ENCODE data around the gene RANBP9. TPM values are rescaled to one million over a fixed set of nuclear protein-coding genes. Genes with fewer than 3 reads are reported as not detected.

RANBP9 gene
- total and polyA plus RNA-seq, 2 experiments from 2014 or later, result 32.3 to 42.4 TPM

GRCh38 chr6:13729891-13730290 lies 18.3 kb upstream of the RANBP9 start:
- Histone ChIP-seq H3K36me3 (no peaks in the 10 kb centered on the region), H3K4me3 (no peak overlapping the region), H3K27ac (no peak overlapping the region), H3K4me1 (ENCODE audit: low read depth) (no peaks in the 10 kb centered on the region), H3K27me3 (no peaks in the 10 kb centered on the region), H3K9me3 (ENCODE audit: low read depth) (no peaks in the 10 kb centered on the region)
- no peak for TF ChIP-seq CTCF (IDR thresholded peaks at IDR 0.05; ENCODE audit: low read depth, low read length)
- DNase-seq (ENCODE audit: low read depth in 1 of 2, low spot score in 1 of 2), result peak in 1 of 2 donors; percentile 61

- Histone ChIP-seq H3K27ac (no peak overlapping the region), H3K27me3 (no peaks in the 10 kb centered on the region), H3K4me3 (no peak overlapping the region), H3K4me1 (ENCODE audit: low read depth) (no peaks in the 10 kb centered on the region), H3K36me3 (no peaks in the 10 kb centered on the region), H3K9me3 (ENCODE audit: low read depth) (no peaks in the 10 kb centered on the region)
- no peak for TF ChIP-seq CTCF (IDR thresholded peaks at IDR 0.05; ENCODE audit: low read depth, low read length)
- no peak for DNase-seq (ENCODE audit: low read depth in 1 of 2, low spot score in 1 of 2)
Measured at GRCh38 chr6:13725570-13725969, 13.9 kb upstream of the RANBP9 start.

- Histone ChIP-seq H3K36me3 (no peaks in the 10 kb centered on the region), H3K9me3 (ENCODE audit: low read depth) (no peaks in the 10 kb centered on the region), H3K27ac (no peak overlapping the region), H3K4me3 (no peak overlapping the region), H3K4me1 (ENCODE audit: low read depth) (no peaks in the 10 kb centered on the region), H3K27me3 (no peaks in the 10 kb centered on the region)
- DNase-seq (ENCODE audit: low read depth in 1 of 2, low spot score in 1 of 2), result no peak
- no peak for TF ChIP-seq CTCF (IDR thresholded peaks at IDR 0.05; ENCODE audit: low read depth, low read length)
Measured at GRCh38 chr6:13725052-13725451, 13.4 kb upstream of the RANBP9 start.

- Histone ChIP-seq H3K4me3 (no peak overlapping the region), H3K4me1 (ENCODE audit: low read depth) (no peaks in the 10 kb centered on the region), H3K27ac (no peak overlapping the region), H3K9me3 (ENCODE audit: low read depth) (no peaks in the 10 kb centered on the region), H3K36me3 (no peaks in the 10 kb centered on the region), H3K27me3 (no peaks in the 10 kb centered on the region)
- no peak for DNase-seq (ENCODE audit: low read depth in 1 of 2, low spot score in 1 of 2)
- no peak for TF ChIP-seq CTCF (IDR thresholded peaks at IDR 0.05; ENCODE audit: low read depth, low read length)
Measured at GRCh38 chr6:13724182-13724581, 12.5 kb upstream of the RANBP9 start.

GRCh38 chr6:13722880-13723279 lies 11.2 kb upstream of the RANBP9 start:
- no peak overlapping the region for H3K4me3 ChIP-seq
- no peaks in the 10 kb centered on the region for H3K4me1 ChIP-seq (ENCODE audit: low read depth)
- H3K36me3 ChIP-seq, result no peaks in the 10 kb centered on the region
- H3K27me3 ChIP-seq, result no peaks in the 10 kb centered on the region
- H3K27ac ChIP-seq, result no peak overlapping the region
- DNase-seq (ENCODE audit: low read depth in 1 of 2, low spot score in 1 of 2), result no peak
- H3K9me3 ChIP-seq (ENCODE audit: low read depth), result no peaks in the 10 kb centered on the region
- TF ChIP-seq CTCF (IDR thresholded peaks at IDR 0.05; ENCODE audit: low read depth, low read length), result no peak

- DNase-seq (ENCODE audit: low read depth in 1 of 2, low spot score in 1 of 2), result no peak
- TF ChIP-seq CTCF (IDR thresholded peaks at IDR 0.05; ENCODE audit: low read depth, low read length), result no peak
- no peak overlapping the region for H3K4me3 ChIP-seq
- H3K36me3 ChIP-seq, result no peaks in the 10 kb centered on the region
- no peak overlapping the region for H3K27ac ChIP-seq
- peaks cover 8% of the 10 kb centered on the region for H3K4me1 ChIP-seq (ENCODE audit: low read depth)
- no peaks in the 10 kb centered on the region for H3K27me3 ChIP-seq
- H3K9me3 ChIP-seq (ENCODE audit: low read depth), result no peaks in the 10 kb centered on the region
Measured at GRCh38 chr6:13718123-13718458, 6.5 kb upstream of the RANBP9 start.
